Neural cell (in vitro differentiated cells): Measurements from ENCODE around the gene EDAR. TPM values are rescaled to one million over a fixed set of nuclear protein-coding genes. Genes with fewer than 3 reads are reported as not detected.

Experiments used
- H2AFZ ChIP-seq: fragments of 200-600, 300-800 bp; sonication (generic), shearing (Covaris generic); 2 replicates; pipeline ENCODE4 v1.6.0; 2014; ENCODE audit warnings: low read depth, mild to moderate bottlenecking, antibody characterized with exemption, low read length, moderate library complexity
- H3F3A ChIP-seq: fragments of 200-600 bp; shearing (Covaris generic); 2 replicates; pipeline ENCODE4 v1.6.1; 2016; ENCODE audit warnings: mild to moderate bottlenecking, moderate library complexity, mixed read lengths, antibody characterized with exemption, low read length; ENCODE audit not compliant: insufficient read depth, poor library complexity, severe bottlenecking
- H3K27ac ChIP-seq: fragments of 200-600, 300-800 bp; sonication (generic), shearing (Covaris generic); 2 replicates; pipeline ENCODE4 v1.5.1; 2014; ENCODE audit warnings: mild to moderate bottlenecking, low read length, moderate library complexity
- H3K27me3 ChIP-seq: fragments of 300-800, 200-600 bp; sonication (generic), shearing (Covaris generic); 2 replicates; pipeline ENCODE4 v1.6.0; 2014; ENCODE audit warnings: mild to moderate bottlenecking, low read depth, low read length, moderate library complexity; ENCODE audit not compliant: insufficient read depth
- H3K36me3 ChIP-seq: fragments of 300-800, 200-600 bp; sonication (generic), shearing (Covaris generic); 2 replicates; pipeline ENCODE4 v1.5.1; 2014; ENCODE audit warnings: mild to moderate bottlenecking, antibody characterized with exemption, low read length, moderate library complexity; ENCODE audit not compliant: insufficient read depth
- H3K4me2 ChIP-seq: fragments of 300-800, 200-600 bp; sonication (generic), shearing (Covaris generic); 2 replicates; pipeline ENCODE4 v1.6.0; 2014; ENCODE audit warnings: mild to moderate bottlenecking, low read length
- H3K4me3 ChIP-seq: fragments of 300-800, 200-600 bp; sonication (generic), shearing (Covaris generic); 2 replicates; pipeline ENCODE4 v1.5.1; 2014; ENCODE audit warnings: mild to moderate bottlenecking, low read length, moderate library complexity
- H3K79me2 ChIP-seq: fragments of 200-600 bp; shearing (Covaris generic); replicated peaks from 2 replicates; pipeline ENCODE4 v1.6.0; 2014; ENCODE audit warnings: mild to moderate bottlenecking, low read length, moderate library complexity; ENCODE audit not compliant: insufficient read depth
- H3K9ac ChIP-seq: fragments of 300-800, 200-600 bp; sonication (generic), shearing (Covaris generic); 2 replicates; pipeline ENCODE4 v1.6.1; 2016; ENCODE audit warnings: mild to moderate bottlenecking, low read length, mixed read lengths
- H3K9me2 ChIP-seq: fragments of 200-600 bp; shearing (Covaris generic); 2 replicates; pipeline ENCODE4 v1.6.1; 2016; ENCODE audit warnings: mild to moderate bottlenecking, low read length, mixed read lengths; ENCODE audit not compliant: insufficient read depth
- H3K9me3 ChIP-seq: fragments of 200-600, 300-800 bp; sonication (generic), shearing (Covaris generic); 2 replicates; pipeline ENCODE4 v1.6.1; 2016; ENCODE audit warnings: mild to moderate bottlenecking, mixed run types, low read length, moderate library complexity, mixed read lengths
- H4K20me1 ChIP-seq: fragments of 200-600 bp; shearing (Covaris generic); 2 replicates; pipeline ENCODE4 v1.6.1; 2016; ENCODE audit warnings: mild to moderate bottlenecking, mixed run types; ENCODE audit not compliant: insufficient read depth
- EP300 ChIP-seq: fragments of 450-650 bp; conservative IDR thresholded peaks from 2 replicates; pipeline ENCODE4 v1.6.1; 2014; ENCODE audit warnings: antibody characterized with exemption, mild to moderate bottlenecking, moderate library complexity; ENCODE audit not compliant: poor library complexity, severe bottlenecking
- EZH2 ChIP-seq: fragments of 200-600, 300-800 bp; shearing (Covaris generic), sonication (generic); IDR thresholded peaks from 2 replicates; pipeline ENCODE4 v1.6.1; 2014; ENCODE audit warnings: antibody characterized with exemption, low read length, borderline replicate concordance, mild to moderate bottlenecking; ENCODE audit not compliant: insufficient read depth, poor library complexity, severe bottlenecking
- MXI1 ChIP-seq: fragments of 450-650 bp; conservative IDR thresholded peaks from 2 replicates; pipeline ENCODE4 v1.6.1; 2014; ENCODE audit warnings: antibody characterized with exemption, mild to moderate bottlenecking; ENCODE audit not compliant: poor library complexity, severe bottlenecking
- POLR2AphosphoS5 ChIP-seq: IDR thresholded peaks from 2 replicates; pipeline ENCODE4 v1.6.1; 2012
- RAD21 ChIP-seq: fragments of 450-650 bp; conservative IDR thresholded peaks from 2 replicates; pipeline ENCODE4 v1.6.1; 2014; ENCODE audit warnings: antibody characterized with exemption, mild to moderate bottlenecking, moderate library complexity
- SMC3 ChIP-seq: fragments of 450-650 bp; conservative IDR thresholded peaks from 2 replicates; pipeline ENCODE4 v1.6.1; 2014; ENCODE audit warnings: antibody characterized with exemption, mild to moderate bottlenecking, moderate library complexity; ENCODE audit not compliant: poor library complexity
- TAF1 ChIP-seq: IDR thresholded peaks from 2 replicates; pipeline ENCODE4 v1.6.1; 2012; ENCODE audit warnings: low read depth
- polyA plus RNA-seq: library from polyadenylated mRNA; depleted of rRNA; stranded (reverse); fragments of >200 nt; gene quantifications from 2 replicates; pipeline ENCODE4 v1.2.3, GENCODE V29; 2014
- TF ChIP-seq, protein P1 (sequence below): IDR thresholded peaks from 2 replicates; pipeline ENCODE4 v1.6.1; 2012; ENCODE audit warnings: borderline replicate concordance
- TF ChIP-seq, protein P2 (sequence below): fragments of 450-650 bp; IDR thresholded peaks from 2 replicates; pipeline ENCODE4 v1.5.1; 2014; ENCODE audit warnings: antibody characterized with exemption, mild to moderate bottlenecking, moderate library complexity; ENCODE audit not compliant: poor library complexity, severe bottlenecking

The EDAR gene
- polyA plus RNA-seq, 1 donor from 2014 or later, result not detected

GRCh38 chr2:108958002-108958401, 31.0 kb downstream of the EDAR start:
- Histone ChIP-seq H3K27me3 (no peaks in the 10 kb centered on the region), H2AFZ (no peak overlapping the region), H3K4me3 (no peak overlapping the region), H3F3A (no peaks in the 10 kb centered on the region), H3K9ac (no peak overlapping the region), H3K9me2 (no peaks in the 10 kb centered on the region), H3K9me3 (no peaks in the 10 kb centered on the region), H4K20me1 (no peaks in the 10 kb centered on the region), H3K4me2 (no peak overlapping the region), H3K79me2 (no peaks in the 10 kb centered on the region), H3K27ac (no peak overlapping the region), H3K36me3 (no peaks in the 10 kb centered on the region)
- TF ChIP-seq EP300, result no peak

DNA sequence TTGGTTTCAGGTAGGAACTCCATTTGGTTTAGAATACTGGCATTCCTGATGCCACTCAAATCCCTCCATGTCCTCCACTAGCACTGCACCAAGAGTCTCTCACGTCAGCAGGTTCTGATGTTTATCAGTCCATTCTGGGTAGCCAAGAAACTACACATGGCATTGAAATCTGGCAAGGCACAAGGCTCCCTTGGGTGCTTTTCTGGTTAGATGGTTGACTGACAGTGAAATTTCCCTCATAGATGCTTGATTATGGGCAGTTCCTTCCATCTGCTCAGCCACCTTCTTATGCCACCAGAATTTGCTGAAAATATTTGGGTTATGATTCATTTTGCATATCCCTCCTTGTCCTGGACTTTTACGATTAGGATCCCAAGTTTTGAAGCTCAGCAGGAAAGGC, 32.6 kb downstream of the EDAR start:
- Histone ChIP-seq H3F3A (no peaks in the 10 kb centered on the region), H3K4me3 (no peak overlapping the region), H3K9me2 (no peaks in the 10 kb centered on the region), H3K9me3 (no peaks in the 10 kb centered on the region), H3K27me3 (no peaks in the 10 kb centered on the region), H3K4me2 (no peak overlapping the region), H3K9ac (no peak overlapping the region), H4K20me1 (no peaks in the 10 kb centered on the region), H3K36me3 (no peaks in the 10 kb centered on the region), H2AFZ (no peak overlapping the region), H3K27ac (no peak overlapping the region), H3K79me2 (no peaks in the 10 kb centered on the region)
- TF ChIP-seq TAF1, result no peak
- TF ChIP-seq, protein P1, sequence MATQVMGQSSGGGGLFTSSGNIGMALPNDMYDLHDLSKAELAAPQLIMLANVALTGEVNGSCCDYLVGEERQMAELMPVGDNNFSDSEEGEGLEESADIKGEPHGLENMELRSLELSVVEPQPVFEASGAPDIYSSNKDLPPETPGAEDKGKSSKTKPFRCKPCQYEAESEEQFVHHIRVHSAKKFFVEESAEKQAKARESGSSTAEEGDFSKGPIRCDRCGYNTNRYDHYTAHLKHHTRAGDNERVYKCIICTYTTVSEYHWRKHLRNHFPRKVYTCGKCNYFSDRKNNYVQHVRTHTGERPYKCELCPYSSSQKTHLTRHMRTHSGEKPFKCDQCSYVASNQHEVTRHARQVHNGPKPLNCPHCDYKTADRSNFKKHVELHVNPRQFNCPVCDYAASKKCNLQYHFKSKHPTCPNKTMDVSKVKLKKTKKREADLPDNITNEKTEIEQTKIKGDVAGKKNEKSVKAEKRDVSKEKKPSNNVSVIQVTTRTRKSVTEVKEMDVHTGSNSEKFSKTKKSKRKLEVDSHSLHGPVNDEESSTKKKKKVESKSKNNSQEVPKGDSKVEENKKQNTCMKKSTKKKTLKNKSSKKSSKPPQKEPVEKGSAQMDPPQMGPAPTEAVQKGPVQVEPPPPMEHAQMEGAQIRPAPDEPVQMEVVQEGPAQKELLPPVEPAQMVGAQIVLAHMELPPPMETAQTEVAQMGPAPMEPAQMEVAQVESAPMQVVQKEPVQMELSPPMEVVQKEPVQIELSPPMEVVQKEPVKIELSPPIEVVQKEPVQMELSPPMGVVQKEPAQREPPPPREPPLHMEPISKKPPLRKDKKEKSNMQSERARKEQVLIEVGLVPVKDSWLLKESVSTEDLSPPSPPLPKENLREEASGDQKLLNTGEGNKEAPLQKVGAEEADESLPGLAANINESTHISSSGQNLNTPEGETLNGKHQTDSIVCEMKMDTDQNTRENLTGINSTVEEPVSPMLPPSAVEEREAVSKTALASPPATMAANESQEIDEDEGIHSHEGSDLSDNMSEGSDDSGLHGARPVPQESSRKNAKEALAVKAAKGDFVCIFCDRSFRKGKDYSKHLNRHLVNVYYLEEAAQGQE, result no peak
- no peak for TF ChIP-seq RAD21
- TF ChIP-seq EZH2, result no peak
- TF ChIP-seq POLR2AphosphoS5, result no peak
- no peak for TF ChIP-seq MXI1
- TF ChIP-seq SMC3, result no peak
- no peak for TF ChIP-seq EP300
- TF ChIP-seq, protein P2, sequence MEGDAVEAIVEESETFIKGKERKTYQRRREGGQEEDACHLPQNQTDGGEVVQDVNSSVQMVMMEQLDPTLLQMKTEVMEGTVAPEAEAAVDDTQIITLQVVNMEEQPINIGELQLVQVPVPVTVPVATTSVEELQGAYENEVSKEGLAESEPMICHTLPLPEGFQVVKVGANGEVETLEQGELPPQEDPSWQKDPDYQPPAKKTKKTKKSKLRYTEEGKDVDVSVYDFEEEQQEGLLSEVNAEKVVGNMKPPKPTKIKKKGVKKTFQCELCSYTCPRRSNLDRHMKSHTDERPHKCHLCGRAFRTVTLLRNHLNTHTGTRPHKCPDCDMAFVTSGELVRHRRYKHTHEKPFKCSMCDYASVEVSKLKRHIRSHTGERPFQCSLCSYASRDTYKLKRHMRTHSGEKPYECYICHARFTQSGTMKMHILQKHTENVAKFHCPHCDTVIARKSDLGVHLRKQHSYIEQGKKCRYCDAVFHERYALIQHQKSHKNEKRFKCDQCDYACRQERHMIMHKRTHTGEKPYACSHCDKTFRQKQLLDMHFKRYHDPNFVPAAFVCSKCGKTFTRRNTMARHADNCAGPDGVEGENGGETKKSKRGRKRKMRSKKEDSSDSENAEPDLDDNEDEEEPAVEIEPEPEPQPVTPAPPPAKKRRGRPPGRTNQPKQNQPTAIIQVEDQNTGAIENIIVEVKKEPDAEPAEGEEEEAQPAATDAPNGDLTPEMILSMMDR, result no peak
